Ovary (tissue), 9 donors: ENCODE measurements around the gene DBF4. TPM values are rescaled to one million over a fixed set of nuclear protein-coding genes. Genes with fewer than 3 reads are reported as not detected.
"Not testable (repeated sequence)": the region's sequence is repeated elsewhere in the genome, so short reads cannot be mapped to it uniquely, and the experiment has no call there.

ENCODE experiments used
- DNase-seq, 5 donors: peaks; one replicate each; pipeline ENCODE4 v3.0.0-alpha.2; 2019 to 2020
- H3K27ac ChIP-seq, 2 donors: fragments of 200-600 bp; one replicate each; pipeline versions ENCODE4 v1.5.1 to v1.8.0; 2019 to 2022
- H3K27me3 ChIP-seq: fragments of 200-600 bp; one replicate; pipeline ENCODE4 v1.8.0; 2022
- H3K36me3 ChIP-seq: fragments of 200-600 bp; sonication (generic); one replicate; pipeline ENCODE4 v1.5.1; 2019
- H3K4me1 ChIP-seq: one replicate; pipeline ENCODE4 v1.8.1; 2013; ENCODE audit warnings: mild to moderate bottlenecking, moderate library complexity; ENCODE audit not compliant: insufficient read depth
- H3K4me3 ChIP-seq: fragments of 200-600 bp; sonication (generic); one replicate; pipeline ENCODE4 v1.5.1; 2017
- H3K9me3 ChIP-seq, 2 donors: fragments of 200-600 bp in 1 of 2; sonication (generic) in 1 of 2; one replicate each; pipeline versions ENCODE4 v1.5.1 to v1.8.1; 2013 to 2019; ENCODE audit warnings: mild to moderate bottlenecking in 1 of 2, moderate library complexity in 1 of 2
- CTCF ChIP-seq, 3 donors: fragments of 450-650 bp in 2 of 3; fragments of 200-600 bp in 1 of 3; IDR thresholded peaks; one replicate each; pipeline versions ENCODE4 v1.5.1 to v1.8.0; 2016 to 2022; ENCODE audit warnings: antibody characterized with exemption in 3 of 3, mild to moderate bottlenecking in 1 of 3
- EP300 ChIP-seq: sonication (generic); formaldehyde crosslinking; IDR thresholded peaks from one replicate; pipeline ENCODE4 v1.6.1; 2017; ENCODE audit warnings: antibody characterized with exemption
- POLR2A ChIP-seq: fragments of 450-650 bp; IDR thresholded peaks from one replicate; pipeline ENCODE4 v1.6.1; 2017; ENCODE audit warnings: antibody characterized with exemption, mild to moderate bottlenecking, moderate library complexity
- WGBS, 3 donors: extraction: QIAGEN DNeasy Blood & Tissue Kit in 1 of 3; methylation state at CpG; one replicate each; pipeline versions ENCODE4 v1.1.5 to v1.1.7; 2013 to 2017; 5-methylcytosine and 5-hydroxymethylcytosine counted together
- intact Hi-C, 4 donors: fragments of 100-400 bp; cut with DNase I; formaldehyde crosslinking; loops; one replicate each; pipeline versions ENCODE4 v1.11.0 to v1.15.1; 2022 to 2023
- polyA plus RNA-seq, 2 donors: library from polyadenylated mRNA; stranded (reverse); fragments of 200-250 nt in 1 of 2; fragments of 350-450 nt in 1 of 2; fragmentation: Illumina TruSeq in 1 of 2; extraction: RNeasy Lipid Tissue Mini Kit (QIAGEN cat#74804) in 1 of 2; gene quantifications; one replicate each; pipeline ENCODE4 v1.2.3, GENCODE V29; 2013 to 2014
- total RNA-seq, 7 donors: library from RNA; depleted of rRNA in 2 of 7; stranded (reverse); fragments of >200 nt in 2 of 7; fragmentation: NEBNext Ultra II Directional in 3 of 7; extraction: Animal tissue kit (Norgen Biotek cat#: 25700) in 3 of 7; gene quantifications; one replicate each; pipeline versions ENCODE4 v1.1.0 to v1.2.4, GENCODE V29; 2016 to 2023
- donor health status: DM: no; HTN: no; CAD: no; lungs with moderate emphysema.
- donor health status: DM: no; HTN: no; CAD: no.
- donor health status: Bipolar disorder and iron deficiency.
- donor health status: DM: yes; HTN: yes; CAD: no.
- donor health status: DM: no; HTN: no; CAD: no.
- donor health status: DM: yes; HTN: yes; CAD: no.

The DBF4 gene
- total and polyA plus RNA-seq, 9 donors: 5.4 to 18.3 (median 12.0) TPM

GRCh38 chr7:87919875-87920274, 43.6 kb downstream of the DBF4 start:
- Histone ChIP-seq H3K27ac (no peak overlapping the region), H3K36me3 (no peaks in the 10 kb centered on the region), H3K27me3 (no peaks in the 10 kb centered on the region), H3K4me3 (no peak overlapping the region), H3K9me3 (no peaks in the 10 kb centered on the region), H3K4me1 (no peaks in the 10 kb centered on the region)
- DNase-seq: no peak
- 86 to 91% (median 91%) methylated on average over 6 of the region's 6 CpGs for WGBS, 3 donors
- intact Hi-C loops: no loop called here
- no peak for TF ChIP-seq POLR2A
- no peak for TF ChIP-seq EP300
- no peak for TF ChIP-seq CTCF (IDR thresholded peaks at IDR 0.05)

DNA sequence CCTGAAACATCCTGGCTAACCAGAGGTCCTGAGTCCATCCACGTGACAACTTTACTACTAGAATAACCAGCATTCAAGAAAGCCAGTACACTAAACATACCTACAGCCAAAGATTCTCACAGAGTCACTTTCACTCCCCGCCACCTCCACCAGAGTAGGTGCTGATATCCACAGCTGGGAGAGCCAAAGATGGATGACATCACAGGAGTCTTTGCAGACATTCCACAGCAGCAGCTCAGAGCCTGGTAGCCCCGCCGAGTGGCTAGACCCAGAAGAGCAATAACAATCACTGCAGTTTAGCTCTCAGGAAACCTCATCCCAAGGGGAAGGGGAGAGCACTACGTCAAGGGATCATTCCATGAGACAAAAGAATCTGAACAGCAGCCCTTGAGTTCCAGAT, 44.3 kb downstream of the DBF4 start:
- no peaks in the 10 kb centered on the region for H3K9me3 ChIP-seq
- DNase-seq: no peak
- TF ChIP-seq POLR2A (no peak), CTCF (IDR thresholded peaks at IDR 0.05) (no peak), EP300 (no peak)
- no peaks in the 10 kb centered on the region for H3K4me1 ChIP-seq
- 74 to 87% (median 74%) methylated on average over 5 of the region's 5 CpGs for WGBS, 3 donors
- no peak overlapping the region for H3K27ac ChIP-seq
- no peak overlapping the region for H3K4me3 ChIP-seq
- intact Hi-C loops: no loop called here
- H3K36me3 ChIP-seq: no peaks in the 10 kb centered on the region
- no peaks in the 10 kb centered on the region for H3K27me3 ChIP-seq

- H3K4me3 ChIP-seq, intact Hi-C loops, DNase-seq, H3K9me3 ChIP-seq, H3K27me3 ChIP-seq, H3K36me3 ChIP-seq, H3K4me1 ChIP-seq, H3K27ac ChIP-seq: not testable (repeated sequence)
- 96% methylated on average over 8 of the region's 8 CpGs for WGBS, 3 donors
Measured at GRCh38 chr7:87922759-87923395, 46.6 kb downstream of the DBF4 start.

DNA sequence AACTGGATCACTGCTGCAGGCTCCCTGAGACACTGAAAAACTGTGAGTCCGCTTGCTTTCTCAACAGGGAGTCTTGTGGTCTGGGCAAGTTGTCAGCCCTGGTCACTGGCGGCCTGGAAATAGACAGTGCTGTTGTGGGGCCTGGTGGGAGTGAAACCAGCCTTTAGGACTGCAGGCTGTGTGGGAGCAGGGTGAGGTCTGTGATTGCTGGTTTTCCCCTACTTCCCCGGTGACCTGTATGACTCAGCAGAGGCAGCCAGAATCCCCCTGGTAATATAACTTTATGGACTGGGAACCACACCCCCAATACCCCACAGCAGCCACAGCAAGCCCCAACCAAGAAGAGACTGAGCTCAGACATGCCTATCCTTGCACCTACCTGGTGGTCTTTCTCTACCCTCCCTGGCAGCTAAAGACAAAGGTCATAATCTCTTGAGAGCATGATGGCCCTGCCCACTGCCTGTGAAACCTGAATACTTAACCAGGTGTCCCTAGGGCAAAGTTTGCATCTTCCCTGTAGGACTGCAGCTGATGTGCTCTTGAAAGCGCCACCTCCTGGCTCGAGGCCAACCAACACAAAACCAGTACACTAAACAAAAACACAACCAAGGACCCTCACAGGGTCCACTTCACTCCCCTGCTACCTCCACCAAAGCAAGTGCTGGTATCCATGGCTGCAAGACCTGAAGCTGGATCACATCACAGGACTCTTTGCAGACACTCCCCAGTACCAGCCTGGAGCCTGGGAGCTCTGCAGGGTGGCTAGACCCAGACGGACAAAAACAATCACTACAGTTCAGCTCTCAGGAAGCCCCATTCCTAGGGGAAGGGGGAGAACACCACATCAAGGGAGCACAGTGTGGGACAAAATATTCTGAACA, 50.5 kb downstream of the DBF4 start:
- 30 to 36% (median 36%) methylated on average over 6 of the region's 6 CpGs for WGBS, 3 donors
- Histone ChIP-seq H3K27ac (no peak overlapping the region), H3K27me3 (no peaks in the 10 kb centered on the region), H3K4me3 (no peak overlapping the region), H3K4me1 (no peaks in the 10 kb centered on the region), H3K9me3 (no peaks in the 10 kb centered on the region), H3K36me3 (no peaks in the 10 kb centered on the region)
- intact Hi-C loops: no loop called here
- DNase-seq: no peak
- TF ChIP-seq EP300: no peak
- TF ChIP-seq POLR2A: no peak
- TF ChIP-seq CTCF (IDR thresholded peaks at IDR 0.05): no peak

DNA sequence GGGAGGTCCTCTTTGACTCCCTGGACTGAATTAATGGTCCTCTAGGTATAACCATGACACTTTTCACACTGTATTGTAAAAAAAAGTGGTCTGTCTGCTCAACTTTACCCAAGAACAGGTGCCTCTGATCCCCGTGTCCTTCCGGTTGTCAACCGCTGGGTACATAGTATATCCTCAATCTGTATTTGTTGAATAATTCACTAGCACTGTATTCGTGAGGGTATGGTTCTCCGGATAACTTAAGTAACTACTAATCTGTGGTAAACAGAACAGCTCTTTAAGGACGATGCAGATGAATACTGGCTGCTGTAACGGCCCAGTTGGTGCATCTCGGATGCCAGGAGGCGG, 57.3 kb downstream of the DBF4 start:
- no peak overlapping the region for H3K27ac ChIP-seq
- no peaks in the 10 kb centered on the region for H3K9me3 ChIP-seq
- peak overlapping the region; percentile 76 for H3K4me3 ChIP-seq
- WGBS, 3 donors: 8 to 16% (median 8%) methylated on average over 9 of the region's 9 CpGs
- peaks cover 4% of the 10 kb centered on the region for H3K4me1 ChIP-seq
- no peaks in the 10 kb centered on the region for H3K27me3 ChIP-seq
- H3K36me3 ChIP-seq: no peaks in the 10 kb centered on the region
- TF ChIP-seq EP300: no peak
- DNase-seq: no peak
- intact Hi-C loops: no loop called here
